A673 (cell line): ENCODE measurements around the gene KDM4E. TPM values are rescaled to one million over a fixed set of nuclear protein-coding genes. Genes with fewer than 3 reads are reported as not detected.

Source experiments
- BruUV-seq: library from RNA; stranded (reverse); fragments of 400-500 nt; replicated peaks from 2 replicates; lab custom pipeline; 2021; lab: Mats Ljungman, UMichigan
- CTCF ChIA-PET: fragments of 300-600 bp; sonication (Branson Sonifier 250); formaldehyde crosslinking; loops from one replicate; lab custom pipeline; 2022; ENCODE audit warnings: antibody characterized with exemption; lab: Charles Lee
- POLR2A ChIA-PET: fragments of 300-600 bp; sonication (Branson Sonifier 250); formaldehyde crosslinking; loops from one replicate; lab custom pipeline; 2022; ENCODE audit warnings: antibody characterized with exemption; ENCODE audit not compliant: low non-redundant PET; lab: Charles Lee
- DNase-seq: peaks from one replicate; pipeline ENCODE4 v3.0.0-alpha.2; 2015; ENCODE audit warnings: low spot score
- H3K27ac ChIP-seq: fragments of 200-600 bp; sonication (generic); 2 replicates; pipeline ENCODE4 v1.5.1; 2016; ENCODE audit warnings: mixed run types, low read depth, mild to moderate bottlenecking, mixed read lengths, antibody characterized with exemption, low read length; ENCODE audit not compliant: poor library complexity, severe bottlenecking
- H3K27me3 ChIP-seq: fragments of 200-600 bp; sonication (generic); replicated peaks from 2 replicates; pipeline ENCODE4 v1.6.1; 2017; ENCODE audit warnings: mixed run types, low read depth, mild to moderate bottlenecking, mixed read lengths, antibody characterized with exemption, low read length; ENCODE audit not compliant: insufficient read depth, poor library complexity
- H3K36me3 ChIP-seq: fragments of 200-600 bp; sonication (generic); 2 replicates; pipeline ENCODE4 v1.6.1; 2016; ENCODE audit warnings: mixed run types, mild to moderate bottlenecking, mixed read lengths, antibody characterized with exemption, low read length; ENCODE audit not compliant: insufficient read depth, poor library complexity, severe bottlenecking
- H3K4me1 ChIP-seq: fragments of 200-600 bp; sonication (generic); 2 replicates; pipeline ENCODE4 v1.6.1; 2017; ENCODE audit warnings: mixed run types, mild to moderate bottlenecking, mixed read lengths, antibody characterized with exemption, low read length; ENCODE audit not compliant: insufficient read depth, poor library complexity, severe bottlenecking
- H3K4me3 ChIP-seq: fragments of 200-600 bp; sonication (generic); 2 replicates; pipeline ENCODE4 v1.5.1; 2016; ENCODE audit warnings: low read depth, mixed run types, mild to moderate bottlenecking, mixed read lengths, low read length; ENCODE audit not compliant: poor library complexity, severe bottlenecking
- H3K9me3 ChIP-seq: fragments of 200-600 bp; sonication (generic); 2 replicates; pipeline ENCODE4 v1.6.1; 2016; ENCODE audit warnings: mixed run types, low read depth, mild to moderate bottlenecking, mixed read lengths, antibody characterized with exemption, low read length; ENCODE audit not compliant: poor library complexity, severe bottlenecking
- EZH2 ChIP-seq: fragments of 200-600 bp; sonication (generic); IDR thresholded peaks from 2 replicates; pipeline ENCODE4 v1.6.1; 2017; ENCODE audit warnings: borderline replicate concordance, low read depth, mild to moderate bottlenecking, mixed read lengths, antibody characterized with exemption, low read length; ENCODE audit not compliant: poor library complexity, severe bottlenecking
- intact Hi-C: fragments of 100-400 bp; cut with micrococcal nuclease; formaldehyde crosslinking; loops from one replicate; pipeline ENCODE4 v1.10.0; 2022; ENCODE audit not compliant: unreplicated experiment
- total RNA-seq: library from RNA; stranded (reverse); gene quantifications from 2 replicates; pipeline ENCODE4 v1.2.3, GENCODE V29; 2021
- TF ChIP-seq, protein P1 (sequence below): fragments of 300-800, 200-600 bp; sonication (generic); conservative IDR thresholded peaks from 2 replicates; pipeline ENCODE4 v1.5.1; 2017; ENCODE audit warnings: low read depth, mild to moderate bottlenecking, antibody characterized with exemption, low read length, moderate library complexity, mixed read lengths

The KDM4E gene
- total RNA-seq, 1 experiment from 2014 or later = not detected

- no TSS peak for BruUV-seq
- H3K4me3 ChIP-seq = no peak overlapping the region
- intact Hi-C loops = no loop called here
Observed at GRCh38 chr11:95070471-95070870, 45.4 kb downstream of the KDM4E start.

GRCh38 chr11:95072948-95073347, 47.9 kb downstream of the KDM4E start:
- Histone ChIP-seq H3K27ac (no peak overlapping the region), H3K27me3 (no peaks in the 10 kb centered on the region), H3K4me3 (no peak overlapping the region), H3K4me1 (peaks cover 18% of the 10 kb centered on the region), H3K9me3 (no peaks in the 10 kb centered on the region), H3K36me3 (no peaks in the 10 kb centered on the region)
- BruUV-seq = no TSS peak
- TF ChIP-seq, protein P1, sequence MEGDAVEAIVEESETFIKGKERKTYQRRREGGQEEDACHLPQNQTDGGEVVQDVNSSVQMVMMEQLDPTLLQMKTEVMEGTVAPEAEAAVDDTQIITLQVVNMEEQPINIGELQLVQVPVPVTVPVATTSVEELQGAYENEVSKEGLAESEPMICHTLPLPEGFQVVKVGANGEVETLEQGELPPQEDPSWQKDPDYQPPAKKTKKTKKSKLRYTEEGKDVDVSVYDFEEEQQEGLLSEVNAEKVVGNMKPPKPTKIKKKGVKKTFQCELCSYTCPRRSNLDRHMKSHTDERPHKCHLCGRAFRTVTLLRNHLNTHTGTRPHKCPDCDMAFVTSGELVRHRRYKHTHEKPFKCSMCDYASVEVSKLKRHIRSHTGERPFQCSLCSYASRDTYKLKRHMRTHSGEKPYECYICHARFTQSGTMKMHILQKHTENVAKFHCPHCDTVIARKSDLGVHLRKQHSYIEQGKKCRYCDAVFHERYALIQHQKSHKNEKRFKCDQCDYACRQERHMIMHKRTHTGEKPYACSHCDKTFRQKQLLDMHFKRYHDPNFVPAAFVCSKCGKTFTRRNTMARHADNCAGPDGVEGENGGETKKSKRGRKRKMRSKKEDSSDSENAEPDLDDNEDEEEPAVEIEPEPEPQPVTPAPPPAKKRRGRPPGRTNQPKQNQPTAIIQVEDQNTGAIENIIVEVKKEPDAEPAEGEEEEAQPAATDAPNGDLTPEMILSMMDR = no peak
- DNase-seq = no peak
- ChIA-PET POLR2A (no interaction called here), CTCF (no interaction called here)
- intact Hi-C loops = no loop called here

More at GRCh38 chr11:95070471-95070870, 45.4 kb downstream of the KDM4E start:
- Histone ChIP-seq H3K27ac (no peak overlapping the region), H3K36me3 (no peaks in the 10 kb centered on the region), H3K4me1 (peaks cover 18% of the 10 kb centered on the region), H3K9me3 (no peaks in the 10 kb centered on the region), H3K27me3 (no peaks in the 10 kb centered on the region)
- POLR2A ChIA-PET = no interaction called here
- no peak for TF ChIP-seq EZH2
- TF ChIP-seq, protein P1 = no peak
- DNase-seq = no peak
- CTCF ChIA-PET = no interaction called here

DNA sequence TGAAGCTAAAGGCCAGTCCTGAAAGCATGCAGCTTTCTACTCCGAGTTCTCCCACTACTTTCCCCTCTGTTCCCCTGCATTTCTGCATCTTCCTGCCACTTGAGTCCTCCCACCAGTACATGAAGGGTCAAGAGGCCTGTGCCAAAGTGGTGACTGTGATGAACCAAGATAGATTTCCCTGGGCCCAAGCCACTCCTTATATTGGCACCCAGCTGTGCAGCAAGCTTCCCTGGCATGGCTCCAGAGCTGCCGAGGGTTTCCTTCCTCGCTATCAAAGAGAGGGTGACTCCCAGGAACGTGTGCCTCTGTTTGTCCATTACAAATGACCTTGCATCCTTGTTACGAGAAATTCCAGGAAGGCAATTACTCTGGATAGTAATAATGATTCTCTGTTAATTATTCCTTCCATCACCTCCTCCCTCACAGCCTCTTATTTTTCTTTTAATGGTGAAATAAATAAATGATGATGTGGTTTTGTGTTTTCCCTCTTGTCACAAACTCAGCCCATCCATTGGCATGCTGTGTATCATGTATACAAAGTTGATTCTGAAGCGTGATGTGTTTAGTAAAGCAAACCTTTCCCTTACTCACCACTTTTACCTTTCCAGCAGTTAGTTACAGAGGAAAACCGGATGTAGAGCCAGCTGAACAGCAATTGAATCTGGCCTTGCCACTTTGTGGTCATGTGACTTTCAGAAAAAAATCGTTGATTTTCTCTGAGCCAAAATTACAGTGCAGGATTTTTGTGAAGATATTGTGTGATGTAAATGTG, 49.9 kb downstream of the KDM4E start:
- Histone ChIP-seq H3K27me3 (no peaks in the 10 kb centered on the region), H3K36me3 (no peaks in the 10 kb centered on the region), H3K4me3 (no peak overlapping the region), H3K9me3 (no peaks in the 10 kb centered on the region), H3K27ac (no peak overlapping the region), H3K4me1 (peaks cover 19% of the 10 kb centered on the region)
- peak; percentile 45 for DNase-seq
- BruUV-seq = no TSS peak
- ChIA-PET CTCF (interaction anchor here (1.1 kb wide), 1 partner anchor 33 kb away, joined by 4 read pairs; no protein-coding TSS in a partner anchor), POLR2A (no interaction called here)
- intact Hi-C loops = no loop called here
- TF ChIP-seq EZH2 = no peak
- TF ChIP-seq, protein P1 = no peak
